Activated CD4-positive, alpha-beta memory T cell treated with anti-CD3 and anti-CD28 coated beads, Interleukin-2, amount 10 ng/mL, durations not matched to agents 7 days and 5 days (primary cell): ENCODE measurements around the gene CALM3. TPM values are rescaled to one million over a fixed set of nuclear protein-coding genes. Genes with fewer than 3 reads are reported as not detected.
"Not testable (repeated sequence)": the region's sequence is repeated elsewhere in the genome, so short reads cannot be mapped to it uniquely, and the experiment has no call there.

ENCODE experiments used
- CTCF ChIA-PET: fragments of 350-600 bp; sonication (Branson Sonifier 250); formaldehyde crosslinking; loops from one replicate; lab custom pipeline; 2021; ENCODE audit warnings: antibody characterized with exemption, inconsistent platforms; lab: Charles Lee
- POLR2A ChIA-PET: fragments of 350-600 bp; sonication (Branson Sonifier 250); formaldehyde crosslinking; loops from one replicate; lab custom pipeline; 2021; ENCODE audit warnings: antibody characterized with exemption; lab: Charles Lee
- DNase-seq: peaks from one replicate; pipeline ENCODE4 v3.0.0-alpha.2; 2020
- H3K27ac Mint-ChIP-seq: one replicate; pipeline ENCODE4 v1.8.0; 2021; ENCODE audit warnings: mild to moderate bottlenecking, mixed read lengths
- H3K27me3 Mint-ChIP-seq: one replicate; pipeline ENCODE4 v1.8.0; 2021; ENCODE audit warnings: mixed read lengths
- H3K36me3 Mint-ChIP-seq: one replicate; pipeline ENCODE4 v1.8.0; 2021; ENCODE audit warnings: low read depth, mixed read lengths
- H3K4me1 Mint-ChIP-seq: one replicate; pipeline ENCODE4 v1.8.0; 2021; ENCODE audit warnings: mixed read lengths
- H3K4me3 Mint-ChIP-seq: one replicate; pipeline ENCODE4 v1.8.0; 2021; ENCODE audit warnings: mild to moderate bottlenecking, mixed read lengths
- H3K9me3 Mint-ChIP-seq: one replicate; pipeline ENCODE4 v1.8.0; 2021; ENCODE audit warnings: mixed read lengths
- total RNA-seq, 2 experiments: library from RNA; stranded (reverse); gene quantifications; one replicate each; pipeline ENCODE4 v1.2.3, GENCODE V29; 2021

CALM3 gene
- total RNA-seq, 2 experiments from 2014 or later = 446 to 465 TPM

DNA sequence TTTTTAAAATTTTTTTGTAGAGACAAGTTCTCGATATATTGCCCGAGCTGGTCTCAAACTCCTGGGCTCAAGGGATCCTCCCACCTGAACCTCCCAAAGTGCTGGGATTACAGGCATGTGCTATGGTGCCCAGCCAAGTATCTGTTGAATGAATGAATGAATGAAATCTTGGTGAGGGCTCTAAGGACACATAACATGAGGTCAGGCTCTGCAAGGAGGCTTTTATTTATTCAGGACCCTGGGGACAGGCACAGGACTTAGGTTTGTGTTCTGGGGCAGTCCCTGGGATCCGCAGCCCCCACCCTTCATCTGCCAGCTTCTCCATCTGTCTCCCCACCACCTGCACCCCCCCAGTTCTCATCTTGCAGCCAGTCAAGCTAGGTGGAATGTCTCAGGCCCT, 19.1 kb downstream of the CALM3 start:
- no peak overlapping the region for H3K4me3 Mint-ChIP-seq
- POLR2A ChIA-PET = interaction anchor here (0.8 to 2.8 kb wide), 4 partner anchors 13 to 94 kb away, joined by 3 to 17 read pairs (median 6); partner anchors contain the start of gene CALM3
- no peaks in the 10 kb centered on the region for H3K9me3 Mint-ChIP-seq
- no peaks in the 10 kb centered on the region for H3K36me3 Mint-ChIP-seq
- H3K27ac Mint-ChIP-seq = peak overlapping the region; percentile 67
- H3K4me1 Mint-ChIP-seq = peaks cover 67% of the 10 kb centered on the region
- DNase-seq = no peak
- H3K27me3 Mint-ChIP-seq = no peaks in the 10 kb centered on the region
- CTCF ChIA-PET = interaction anchor here (0.5 to 3.7 kb wide), 4 partner anchors 8 to 487 kb away, joined by 3 to 10 read pairs (median 4); no protein-coding TSS in a partner anchor

DNA sequence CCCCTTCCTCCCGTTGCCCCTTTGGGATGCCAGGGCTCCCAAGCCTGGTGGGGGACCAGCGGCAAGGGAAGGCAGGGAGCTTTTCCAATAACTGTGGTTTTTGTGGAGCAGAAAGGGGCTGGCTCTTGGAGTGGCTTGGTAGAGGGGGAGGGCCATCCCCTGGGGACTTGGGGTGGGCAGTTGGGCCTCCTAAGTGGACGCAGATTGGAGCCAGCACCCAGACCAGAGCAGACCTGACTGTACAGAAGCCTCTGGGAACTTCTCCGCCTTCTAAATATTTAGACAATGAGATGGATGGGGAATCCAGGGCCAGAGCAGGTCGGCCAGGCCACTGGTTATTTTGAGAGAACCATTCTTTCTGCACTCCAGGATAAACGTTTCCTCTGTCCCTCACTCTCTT, 19.6 kb downstream of the CALM3 start:
- H3K36me3 Mint-ChIP-seq = no peaks in the 10 kb centered on the region
- POLR2A ChIA-PET = interaction anchor here (0.5 to 2.5 kb wide), 3 partner anchors 13 to 482 kb away, joined by 3 to 6 read pairs (median 5); no protein-coding TSS in a partner anchor
- no peak for DNase-seq
- peaks cover 69% of the 10 kb centered on the region for H3K4me1 Mint-ChIP-seq
- no peak overlapping the region for H3K27ac Mint-ChIP-seq
- CTCF ChIA-PET = interaction anchor here (1.4 to 3.7 kb wide), 2 partner anchors 9 to 10 kb away, joined by 3 to 10 read pairs; no protein-coding TSS in a partner anchor
- H3K9me3 Mint-ChIP-seq = no peaks in the 10 kb centered on the region
- H3K27me3 Mint-ChIP-seq = no peaks in the 10 kb centered on the region
- H3K4me3 Mint-ChIP-seq = no peak overlapping the region

DNA sequence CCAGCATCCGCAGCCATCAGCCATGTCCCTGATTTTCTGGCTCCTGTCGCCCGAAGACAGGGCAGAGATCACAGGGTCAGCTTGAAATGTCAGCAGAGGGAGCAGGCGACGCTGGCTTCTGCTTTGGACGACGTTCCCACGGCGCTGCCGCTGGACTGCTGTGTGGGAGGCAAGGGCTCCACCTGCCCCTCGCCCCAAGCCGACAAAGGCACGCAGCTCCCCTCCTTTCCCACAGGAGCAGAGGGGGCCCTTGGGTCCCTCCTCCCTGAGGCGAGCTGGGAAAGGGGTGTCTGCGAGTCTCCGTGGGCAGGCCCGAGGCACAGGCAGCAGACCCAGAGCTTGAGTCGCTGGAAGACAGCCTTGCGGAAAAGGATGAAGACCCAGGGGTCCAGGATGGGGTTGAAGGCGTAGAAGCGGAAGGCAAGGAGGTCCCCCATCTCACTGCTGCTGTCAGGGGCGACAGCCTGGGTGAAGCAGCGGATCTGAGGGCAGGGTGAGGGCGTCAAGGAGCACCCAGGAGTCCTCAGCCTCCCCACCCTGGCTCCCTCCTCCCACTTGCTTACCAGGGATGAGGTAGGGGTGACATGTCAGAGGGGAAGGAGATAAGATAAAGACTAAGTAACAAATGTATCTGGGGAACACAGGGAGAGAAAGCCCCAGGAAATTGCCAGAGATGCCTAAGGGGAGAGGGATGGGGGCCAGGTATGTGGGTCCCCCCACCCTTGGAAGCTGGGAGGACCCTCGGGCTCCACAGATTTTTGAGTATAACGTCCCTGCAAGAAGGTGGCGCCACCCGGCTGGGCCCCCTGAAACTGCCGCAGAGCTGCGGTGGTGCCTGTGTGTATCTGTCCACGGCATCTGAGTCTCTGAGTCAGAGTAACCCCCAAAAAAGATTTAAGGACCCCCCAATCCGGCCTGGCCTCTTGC, 20.3 kb downstream of the CALM3 start:
- H3K4me1 Mint-ChIP-seq = peaks cover 63% of the 10 kb centered on the region
- POLR2A ChIA-PET = interaction anchor here (0.5 to 2.5 kb wide), 3 partner anchors 12 to 483 kb away, joined by 3 to 6 read pairs (median 5); no protein-coding TSS in a partner anchor
- DNase-seq = no peak
- no peak overlapping the region for H3K4me3 Mint-ChIP-seq
- H3K27ac Mint-ChIP-seq = peak overlapping the region; percentile 21
- no peaks in the 10 kb centered on the region for H3K9me3 Mint-ChIP-seq
- CTCF ChIA-PET = interaction anchor here (1.1 to 3.7 kb wide), 2 partner anchors 9 to 12 kb away, joined by 3 to 10 read pairs; no protein-coding TSS in a partner anchor
- H3K27me3 Mint-ChIP-seq = no peaks in the 10 kb centered on the region
- H3K36me3 Mint-ChIP-seq = no peaks in the 10 kb centered on the region

DNA sequence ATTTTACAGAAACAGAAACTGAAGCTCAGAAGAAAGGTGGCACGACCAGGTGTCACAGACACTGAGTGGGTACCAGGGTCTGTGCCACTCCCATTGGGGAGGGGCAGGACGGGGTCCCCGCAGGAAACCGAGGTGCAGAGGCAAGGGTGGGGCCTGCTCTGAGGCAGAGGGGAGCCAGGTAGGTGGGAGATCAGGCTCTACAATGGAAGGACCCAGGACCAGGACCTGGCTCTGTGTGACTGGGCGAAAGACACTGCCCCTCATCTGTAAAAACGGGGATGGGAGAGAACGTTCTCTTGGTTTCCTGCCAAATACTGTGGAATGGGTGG, 21.0 kb downstream of the CALM3 start:
- POLR2A ChIA-PET = interaction anchor here (0.8 kb wide), 1 partner anchor 20 kb away, joined by 3 read pairs; no protein-coding TSS in a partner anchor
- DNase-seq = no peak
- peaks cover 57% of the 10 kb centered on the region for H3K4me1 Mint-ChIP-seq

GRCh38 chr19:46623915-46624502, 22.9 kb downstream of the CALM3 start:
- ChIA-PET CTCF (interaction anchor here (1.0 to 1.9 kb wide), 2 partner anchors 10 to 37 kb away, joined by 3 to 4 read pairs; partner anchors contain the start of gene DACT3), POLR2A (interaction anchor here (0.6 to 1.9 kb wide), 2 partner anchors 10 to 12 kb away, joined by 3 to 7 read pairs; no protein-coding TSS in a partner anchor)
- DNase-seq = no peak
- Mint-ChIP-seq H3K4me1 (peaks cover 45% of the 10 kb centered on the region), H3K9me3 (no peaks in the 10 kb centered on the region), H3K4me3 (peak overlapping the region; percentile 71), H3K27ac (peak overlapping the region; percentile 41), H3K36me3 (no peaks in the 10 kb centered on the region), H3K27me3 (no peaks in the 10 kb centered on the region)

More for the DNA sequence above, 21.0 kb downstream of the CALM3 start:
- CTCF ChIA-PET = interaction anchor here (1.1 to 3.7 kb wide), 3 partner anchors 10 to 12 kb away, joined by 3 to 10 read pairs (median 4); no protein-coding TSS in a partner anchor
- H3K9me3 Mint-ChIP-seq = no peaks in the 10 kb centered on the region
- no peak overlapping the region for H3K4me3 Mint-ChIP-seq
- H3K36me3 Mint-ChIP-seq = no peaks in the 10 kb centered on the region
- no peaks in the 10 kb centered on the region for H3K27me3 Mint-ChIP-seq
- no peak overlapping the region for H3K27ac Mint-ChIP-seq

- Mint-ChIP-seq H3K9me3 (no peaks in the 10 kb centered on the region), H3K27ac (peak within 1 kb of the TSS; percentile 54), H3K27me3 (no peaks in the 10 kb centered on the region), H3K4me1 (peaks cover 34% of the 10 kb centered on the region), H3K36me3 (no peaks in the 10 kb centered on the region), H3K4me3 (peak within 1 kb of the TSS; percentile 71)
- DNase-seq = peak; percentile 27
- ChIA-PET POLR2A (interaction anchor here (0.6 to 1.9 kb wide), 2 partner anchors 14 to 24 kb away, joined by 3 to 7 read pairs; no protein-coding TSS in a partner anchor), CTCF (interaction anchor here (0.6 to 1.9 kb wide), 2 partner anchors 36 to 138 kb away, joined by 3 to 4 read pairs; partner anchors contain the start of gene DACT3)
Measured at GRCh38 chr19:46624958-46625661, 24.0 kb downstream of the CALM3 start, which contains the start of gene PTGIR. Gene PTGIR, minus strand, starts transcription at chr19:46625089. Its CDS starts 864 bp downstream, at chr19:46624225.

GRCh38 chr19:46625731-46626130, 24.6 kb downstream of the CALM3 start:
- CTCF ChIA-PET = interaction anchor here (1.9 kb wide), 1 partner anchor 36 kb away, joined by 4 read pairs; the partner anchor contains the start of gene DACT3
- H3K27ac Mint-ChIP-seq = no peak overlapping the region
- no peak for DNase-seq
- no peaks in the 10 kb centered on the region for H3K9me3 Mint-ChIP-seq
- POLR2A ChIA-PET = interaction anchor here (0.9 kb wide), 1 partner anchor 25 kb away, joined by 3 read pairs; no protein-coding TSS in a partner anchor
- H3K36me3 Mint-ChIP-seq = no peaks in the 10 kb centered on the region
- H3K27me3 Mint-ChIP-seq = no peaks in the 10 kb centered on the region
- H3K4me1 Mint-ChIP-seq = peaks cover 29% of the 10 kb centered on the region
- H3K4me3 Mint-ChIP-seq = no peak overlapping the region

DNA sequence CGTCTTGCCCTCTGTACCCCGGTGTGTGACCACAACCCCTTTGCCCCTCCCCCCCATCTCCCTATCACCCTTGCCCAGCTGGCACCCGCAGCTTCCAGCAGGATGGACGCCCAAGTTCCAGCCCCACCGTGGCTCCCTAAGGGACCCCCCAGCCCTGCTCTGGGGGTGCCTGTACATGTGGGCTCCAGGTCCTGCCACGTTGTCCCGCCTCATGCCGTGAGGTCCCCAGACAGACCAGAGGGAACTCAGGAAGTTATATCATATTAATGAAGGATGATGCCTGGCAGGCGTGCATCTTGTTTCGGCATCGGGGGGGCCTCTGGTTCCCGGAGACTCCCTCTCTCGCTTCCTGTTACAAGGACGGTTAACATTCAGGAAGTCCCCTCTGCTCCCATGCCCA, 25.3 kb downstream of the CALM3 start:
- Mint-ChIP-seq H3K4me3 (no peak overlapping the region), H3K9me3 (no peaks in the 10 kb centered on the region), H3K36me3 (no peaks in the 10 kb centered on the region), H3K27me3 (no peaks in the 10 kb centered on the region), H3K4me1 (peaks cover 27% of the 10 kb centered on the region), H3K27ac (no peak overlapping the region)
- no peak for DNase-seq
- POLR2A ChIA-PET = interaction anchor here (0.9 kb wide), 1 partner anchor 26 kb away, joined by 3 read pairs; no protein-coding TSS in a partner anchor
- CTCF ChIA-PET = no interaction called here

- not testable (repeated sequence) for H3K4me3 Mint-ChIP-seq, DNase-seq, H3K36me3 Mint-ChIP-seq, H3K27ac Mint-ChIP-seq, H3K9me3 Mint-ChIP-seq
- H3K4me1 Mint-ChIP-seq = peaks cover 25% of the 10 kb centered on the region
- H3K27me3 Mint-ChIP-seq = peaks cover 18% of the 10 kb centered on the region
- CTCF ChIA-PET = interaction anchor here (0.9 to 2.6 kb wide), 4 partner anchors 11 to 33 kb away, joined by 3 to 11 read pairs (median 6); partner anchors contain the start of gene DACT3
- POLR2A ChIA-PET = interaction anchor here (0.8 to 1.5 kb wide), 3 partner anchors 10 to 27 kb away, joined by 3 to 6 read pairs (median 3); no protein-coding TSS in a partner anchor
Measured at GRCh38 chr19:46628970-46629369, 27.8 kb downstream of the CALM3 start.

- CTCF ChIA-PET = interaction anchor here (0.9 to 5.3 kb wide), 5 partner anchors 10 to 32 kb away, joined by 3 to 30 read pairs (median 9); partner anchors contain the start of gene DACT3
- POLR2A ChIA-PET = interaction anchor here (1.2 to 1.5 kb wide), 2 partner anchors 11 to 28 kb away, joined by 3 to 6 read pairs; no protein-coding TSS in a partner anchor
- H3K9me3 Mint-ChIP-seq = no peaks in the 10 kb centered on the region
- DNase-seq = no peak
- H3K4me1 Mint-ChIP-seq = peaks cover 24% of the 10 kb centered on the region
- no peak overlapping the region for H3K27ac Mint-ChIP-seq
- H3K27me3 Mint-ChIP-seq = peaks cover 18% of the 10 kb centered on the region
- H3K4me3 Mint-ChIP-seq = no peak overlapping the region
- H3K36me3 Mint-ChIP-seq = no peaks in the 10 kb centered on the region
Measured at GRCh38 chr19:46629546-46630025, 28.5 kb downstream of the CALM3 start.

DNA sequence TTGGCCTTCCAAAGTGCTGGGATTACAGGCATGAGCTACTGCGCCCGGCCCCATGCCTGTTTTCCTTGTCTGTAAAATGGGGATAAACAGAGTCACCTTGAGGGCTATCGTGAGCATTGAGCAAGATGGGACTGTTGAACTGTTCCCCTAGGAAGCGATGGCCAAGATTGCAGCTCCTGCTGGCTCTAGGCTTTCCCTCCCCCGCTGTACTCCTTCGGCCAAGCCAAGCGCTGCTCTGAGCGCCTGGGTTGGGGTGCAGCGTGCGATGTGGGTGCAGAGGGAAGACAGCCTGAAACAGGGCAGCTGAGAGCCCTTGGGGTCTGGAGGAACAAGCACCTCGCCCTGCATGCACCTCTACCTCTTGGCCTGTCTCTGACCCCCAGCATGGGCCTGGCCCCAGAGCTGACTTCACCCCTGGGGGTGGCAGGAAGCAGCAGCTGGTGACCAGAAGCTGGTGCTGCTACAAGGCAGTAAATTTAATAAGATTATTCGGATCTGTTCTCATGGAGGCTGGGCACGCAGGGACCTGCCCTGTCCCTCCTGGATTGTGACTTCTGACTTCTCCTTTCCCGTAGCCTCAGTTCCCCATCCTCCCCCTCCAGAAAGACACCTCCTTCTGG, 29.6 kb downstream of the CALM3 start:
- Mint-ChIP-seq H3K27ac (no peak overlapping the region), H3K9me3 (no peaks in the 10 kb centered on the region), H3K4me3 (no peak overlapping the region), H3K27me3 (peaks cover 21% of the 10 kb centered on the region), H3K4me1 (peaks cover 17% of the 10 kb centered on the region), H3K36me3 (no peaks in the 10 kb centered on the region)
- CTCF ChIA-PET = interaction anchor here (0.9 to 5.3 kb wide), 6 partner anchors 11 to 101 kb away, joined by 3 to 30 read pairs (median 6); partner anchors contain the start of gene DACT3
- POLR2A ChIA-PET = interaction anchor here (1.0 to 1.2 kb wide), 4 partner anchors 19 to 50 kb away, joined by 3 to 4 read pairs (median 4); partner anchors contain the start of gene DACT3
- DNase-seq = no peak
